ENCODE data around the gene CCDC170.

Gene CCDC170

GRCh38 chr6:151610326-151610725, 116.5 kb downstream of the CCDC170 start:
- Histone ChIP-seq H3K4me3 (ENCODE audit: low read depth, low read length) (no peak overlapping the region), H3K36me3 (no peaks in the 10 kb centered on the region), H3K4me1 (no peaks in the 10 kb centered on the region), H3K9me3 (no peaks in the 10 kb centered on the region), H3K27me3 (peaks cover 3% of the 10 kb centered on the region)
- DNase-seq, result no peak
- TF ChIP-seq CTCF (IDR thresholded peaks at IDR 0.05; ENCODE audit: low read depth, low read length), result no peak

GRCh38 chr6:151614630-151615029, 120.8 kb downstream of the CCDC170 start:
- no peaks in the 10 kb centered on the region for H3K4me1 ChIP-seq
- H3K36me3 ChIP-seq, result no peaks in the 10 kb centered on the region
- no peak overlapping the region for H3K4me3 ChIP-seq (ENCODE audit: low read depth, low read length)
- H3K27me3 ChIP-seq, result peaks cover 1% of the 10 kb centered on the region
- DNase-seq, result no peak
- H3K9me3 ChIP-seq, result no peaks in the 10 kb centered on the region
- no peak for TF ChIP-seq CTCF (IDR thresholded peaks at IDR 0.05; ENCODE audit: low read depth, low read length)

GRCh38 chr6:151616091-151616513, 122.3 kb downstream of the CCDC170 start:
- no peak for DNase-seq

GRCh38 chr6:151616600-151616999, 122.8 kb downstream of the CCDC170 start:
- no peaks in the 10 kb centered on the region for H3K9me3 ChIP-seq
- DNase-seq, result no peak
- H3K27me3 ChIP-seq, result no peaks in the 10 kb centered on the region; the same call in 1 of the 2 replicates
- H3K36me3 ChIP-seq, result no peaks in the 10 kb centered on the region
- TF ChIP-seq CTCF (IDR thresholded peaks at IDR 0.05; ENCODE audit: low read depth, low read length), result no peak
- no peak overlapping the region for H3K4me3 ChIP-seq (ENCODE audit: low read depth, low read length)
- no peaks in the 10 kb centered on the region for H3K4me1 ChIP-seq

More at GRCh38 chr6:151616091-151616513, 122.3 kb downstream of the CCDC170 start:
- TF ChIP-seq CTCF (IDR thresholded peaks at IDR 0.05; ENCODE audit: low read depth, low read length), result no peak
- no peaks in the 10 kb centered on the region; the same call in 1 of the 2 replicates for H3K27me3 ChIP-seq
- H3K4me1 ChIP-seq, result no peaks in the 10 kb centered on the region
- no peaks in the 10 kb centered on the region for H3K9me3 ChIP-seq
- no peak overlapping the region for H3K4me3 ChIP-seq (ENCODE audit: low read depth, low read length)
- H3K36me3 ChIP-seq, result no peaks in the 10 kb centered on the region

- no peak for TF ChIP-seq CTCF (IDR thresholded peaks at IDR 0.05; ENCODE audit: low read depth, low read length)
- DNase-seq, result no peak
- H3K4me3 ChIP-seq (ENCODE audit: low read depth, low read length), result no peak overlapping the region
- H3K4me1 ChIP-seq, result no peaks in the 10 kb centered on the region
- H3K27me3 ChIP-seq, result no peaks in the 10 kb centered on the region
- H3K9me3 ChIP-seq, result no peaks in the 10 kb centered on the region
- H3K36me3 ChIP-seq, result no peaks in the 10 kb centered on the region
Measured at GRCh38 chr6:151617539-151617938, 123.7 kb downstream of the CCDC170 start.

- no peak for DNase-seq
- no peak for TF ChIP-seq CTCF (IDR thresholded peaks at IDR 0.05; ENCODE audit: low read depth, low read length)
- Histone ChIP-seq H3K4me3 (ENCODE audit: low read depth, low read length) (no peak overlapping the region), H3K27me3 (no peaks in the 10 kb centered on the region), H3K36me3 (no peaks in the 10 kb centered on the region), H3K4me1 (no peaks in the 10 kb centered on the region), H3K9me3 (no peaks in the 10 kb centered on the region)
Measured at GRCh38 chr6:151618717-151619116, 124.9 kb downstream of the CCDC170 start.
